GM12864 (cell line): ENCODE measurements around the gene NAT9.

ENCODE experiments used
- DNase-seq: peaks from one replicate; pipeline ENCODE4 v3.0.0-alpha.2; 2011; ENCODE audit warnings: low read depth
- H3K4me3 ChIP-seq: 2 replicates; pipeline ENCODE4 v1.5.1; 2011; ENCODE audit warnings: mild to moderate bottlenecking, low read depth, low read length, control low read depth
- TF ChIP-seq, protein P1 (sequence below): IDR thresholded peaks from 2 replicates; pipeline ENCODE4 v1.5.1; 2011; ENCODE audit warnings: low read depth, mild to moderate bottlenecking, moderate library complexity, low read length, control low read depth, inconsistent platforms; ENCODE audit errors: missing control alignments

The NAT9 gene

GRCh38 chr17:74779948-74780400 lies 3.8 kb upstream of the NAT9 start:
- DNase-seq, result peak; percentile 91
- H3K4me3 ChIP-seq, result no peak overlapping the region
- TF ChIP-seq, protein P1, sequence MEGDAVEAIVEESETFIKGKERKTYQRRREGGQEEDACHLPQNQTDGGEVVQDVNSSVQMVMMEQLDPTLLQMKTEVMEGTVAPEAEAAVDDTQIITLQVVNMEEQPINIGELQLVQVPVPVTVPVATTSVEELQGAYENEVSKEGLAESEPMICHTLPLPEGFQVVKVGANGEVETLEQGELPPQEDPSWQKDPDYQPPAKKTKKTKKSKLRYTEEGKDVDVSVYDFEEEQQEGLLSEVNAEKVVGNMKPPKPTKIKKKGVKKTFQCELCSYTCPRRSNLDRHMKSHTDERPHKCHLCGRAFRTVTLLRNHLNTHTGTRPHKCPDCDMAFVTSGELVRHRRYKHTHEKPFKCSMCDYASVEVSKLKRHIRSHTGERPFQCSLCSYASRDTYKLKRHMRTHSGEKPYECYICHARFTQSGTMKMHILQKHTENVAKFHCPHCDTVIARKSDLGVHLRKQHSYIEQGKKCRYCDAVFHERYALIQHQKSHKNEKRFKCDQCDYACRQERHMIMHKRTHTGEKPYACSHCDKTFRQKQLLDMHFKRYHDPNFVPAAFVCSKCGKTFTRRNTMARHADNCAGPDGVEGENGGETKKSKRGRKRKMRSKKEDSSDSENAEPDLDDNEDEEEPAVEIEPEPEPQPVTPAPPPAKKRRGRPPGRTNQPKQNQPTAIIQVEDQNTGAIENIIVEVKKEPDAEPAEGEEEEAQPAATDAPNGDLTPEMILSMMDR, result no peak

DNA sequence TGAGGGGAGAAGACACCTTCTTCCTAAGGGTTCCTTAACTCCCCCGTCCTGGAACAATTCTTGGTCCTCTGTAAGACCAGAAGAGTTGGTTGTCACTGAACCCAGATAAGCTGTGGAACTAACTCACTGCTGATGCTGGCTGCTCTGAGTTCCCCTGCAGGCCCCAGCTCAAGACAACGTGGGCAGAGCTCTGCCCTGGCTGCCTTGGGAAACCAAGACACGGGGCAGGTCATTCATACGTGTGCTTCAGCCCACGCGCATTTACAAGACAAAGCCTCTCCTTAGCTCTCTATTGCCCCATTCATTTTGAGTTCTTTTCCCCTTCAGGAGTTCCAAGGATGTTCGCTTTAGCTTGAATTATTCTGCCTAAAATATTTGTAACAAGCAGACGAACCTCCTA lies 3.4 kb upstream of the NAT9 start:
- no peak overlapping the region for H3K4me3 ChIP-seq
- TF ChIP-seq, protein P1, result no peak
- no peak for DNase-seq

DNA sequence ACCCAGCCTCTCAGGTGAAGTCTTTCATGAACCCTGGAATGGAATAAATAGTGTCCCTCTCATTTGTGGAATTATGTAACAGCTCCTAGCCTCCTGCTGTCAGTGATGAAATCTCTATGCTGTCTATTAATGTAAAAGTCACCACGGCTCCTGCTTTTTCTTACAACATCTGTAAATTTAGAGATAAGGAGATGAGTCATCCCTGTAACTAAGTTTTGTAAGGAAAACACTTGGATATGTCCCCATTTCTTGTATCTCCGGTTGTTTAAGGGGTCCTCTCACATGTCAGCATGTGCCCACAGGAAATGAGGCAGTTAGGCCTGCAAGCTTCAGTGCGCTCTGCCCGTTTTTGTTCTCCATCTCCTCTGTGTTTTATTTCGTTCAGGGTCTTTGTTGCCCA lies 2.8 kb upstream of the NAT9 start:
- DNase-seq, result no peak
- H3K4me3 ChIP-seq, result no peak overlapping the region
- TF ChIP-seq, protein P1, result no peak

- TF ChIP-seq, protein P1, result no peak
- H3K4me3 ChIP-seq, result no peak overlapping the region
- DNase-seq, result no peak
Observed at GRCh38 chr17:74777901-74778515, 1.9 kb upstream of the NAT9 start.

DNA sequence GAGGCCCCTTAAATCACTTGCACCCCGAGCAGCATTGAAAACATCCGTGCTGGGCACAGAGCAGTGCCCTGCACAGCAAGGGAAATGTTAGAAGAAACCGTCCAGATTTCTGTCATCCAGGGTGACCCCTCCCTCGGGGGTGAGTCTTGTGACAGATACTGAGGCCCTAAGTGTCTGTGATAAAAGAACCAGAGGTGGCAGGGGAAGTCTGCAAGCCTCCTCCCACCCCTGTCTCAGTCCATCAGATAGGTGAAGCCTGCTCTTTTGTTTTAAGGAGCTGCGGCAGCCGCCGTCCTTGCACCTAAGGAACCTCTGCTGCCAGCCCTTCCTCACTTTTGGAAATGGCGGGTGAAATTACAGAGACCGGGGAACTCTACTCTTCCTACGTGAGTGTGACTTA lies 845 bp upstream of the NAT9 start:
- no peak for DNase-seq
- H3K4me3 ChIP-seq, result peak overlapping the region; percentile 97
- TF ChIP-seq, protein P1, result no peak

DNA sequence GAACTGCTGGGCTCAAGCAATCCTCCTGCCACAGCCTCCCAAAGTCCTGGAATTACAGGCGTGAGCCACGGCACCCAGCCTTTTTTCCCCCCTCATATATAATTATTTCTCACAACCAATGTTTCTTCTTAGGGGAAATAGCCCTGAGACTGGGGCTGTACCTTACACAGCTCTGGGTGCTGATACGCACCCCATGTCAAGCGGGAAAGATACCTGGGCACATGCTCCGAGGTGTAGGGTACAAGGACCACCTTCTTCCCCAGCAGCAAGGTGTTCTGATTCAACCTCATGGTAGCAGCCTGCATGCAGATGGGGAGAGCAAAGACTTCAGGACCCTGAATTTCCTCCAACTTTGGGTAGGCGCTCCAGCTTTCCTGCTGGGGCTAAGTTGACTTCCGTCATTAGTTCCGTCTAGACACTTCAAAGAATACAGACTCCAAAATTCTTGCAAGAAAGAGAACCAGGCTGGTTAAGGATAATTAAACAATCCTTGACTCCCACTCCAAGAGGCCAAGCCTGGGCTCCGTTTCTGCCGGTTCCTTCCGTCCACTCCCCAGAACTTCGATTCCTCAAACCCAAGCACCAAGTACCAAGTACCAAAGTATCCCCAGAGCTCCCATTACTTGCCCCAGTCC lies 619 bp downstream of the NAT9 start:
- H3K4me3 ChIP-seq, result peak overlapping the region; percentile 97
- DNase-seq, result no peak
- TF ChIP-seq, protein P1, result no peak

DNA sequence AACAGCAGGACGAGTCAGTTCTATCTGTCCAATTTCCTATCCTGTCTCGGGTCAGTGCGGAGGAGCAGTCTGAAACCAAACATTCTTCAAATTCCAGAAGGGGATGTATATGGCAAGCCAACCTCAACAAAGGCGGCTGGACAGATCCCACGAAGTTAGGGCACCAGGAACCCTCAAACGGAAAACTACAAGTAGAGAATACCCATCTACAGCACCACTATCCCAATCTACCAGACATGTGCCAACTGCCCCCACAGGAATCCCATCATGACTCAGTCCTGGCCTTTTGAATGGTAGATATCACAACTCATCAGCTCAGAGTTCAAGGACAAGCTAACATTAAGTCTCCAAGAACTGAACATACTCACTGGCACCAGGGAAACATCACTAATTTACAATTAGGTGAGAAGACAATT lies 2.3 kb downstream of the NAT9 start:
- TF ChIP-seq, protein P1, result no peak
- no peak overlapping the region for H3K4me3 ChIP-seq
- DNase-seq, result no peak
